ENCODE data around the gene ERAP2. TPM values are rescaled to one million over a fixed set of nuclear protein-coding genes. Genes with fewer than 3 reads are reported as not detected.

ERAP2 gene
- total RNA-seq, 1 donor from 2014 or later, result 26.6 TPM

DNA sequence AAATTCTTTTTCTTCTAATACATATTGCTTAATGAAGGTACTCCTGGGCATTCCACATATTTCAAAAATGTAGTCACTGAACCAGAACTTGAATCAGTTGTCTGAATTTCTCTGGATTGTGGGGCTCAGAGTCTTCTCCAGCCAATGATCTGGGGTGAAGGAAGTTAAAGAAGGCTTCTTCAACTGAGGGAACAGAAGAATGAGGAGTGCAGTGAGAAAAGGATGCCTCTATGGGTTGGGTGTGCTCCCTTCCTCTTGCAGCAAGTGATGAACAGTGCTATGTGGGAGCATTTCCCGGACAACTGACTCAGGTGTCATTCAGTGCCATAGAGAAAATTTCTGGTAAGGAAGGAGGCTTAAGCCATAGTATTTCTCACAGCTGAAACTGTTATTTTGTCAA, 67.5 kb downstream of the ERAP2 start:
- H3K4me3 ChIP-seq (ENCODE audit: low read depth, low read length), result no peak overlapping the region
- no peaks in the 10 kb centered on the region for H3K36me3 ChIP-seq (ENCODE audit: control insufficient read depth, insufficient read depth, low read length)
- TF ChIP-seq, protein P1, sequence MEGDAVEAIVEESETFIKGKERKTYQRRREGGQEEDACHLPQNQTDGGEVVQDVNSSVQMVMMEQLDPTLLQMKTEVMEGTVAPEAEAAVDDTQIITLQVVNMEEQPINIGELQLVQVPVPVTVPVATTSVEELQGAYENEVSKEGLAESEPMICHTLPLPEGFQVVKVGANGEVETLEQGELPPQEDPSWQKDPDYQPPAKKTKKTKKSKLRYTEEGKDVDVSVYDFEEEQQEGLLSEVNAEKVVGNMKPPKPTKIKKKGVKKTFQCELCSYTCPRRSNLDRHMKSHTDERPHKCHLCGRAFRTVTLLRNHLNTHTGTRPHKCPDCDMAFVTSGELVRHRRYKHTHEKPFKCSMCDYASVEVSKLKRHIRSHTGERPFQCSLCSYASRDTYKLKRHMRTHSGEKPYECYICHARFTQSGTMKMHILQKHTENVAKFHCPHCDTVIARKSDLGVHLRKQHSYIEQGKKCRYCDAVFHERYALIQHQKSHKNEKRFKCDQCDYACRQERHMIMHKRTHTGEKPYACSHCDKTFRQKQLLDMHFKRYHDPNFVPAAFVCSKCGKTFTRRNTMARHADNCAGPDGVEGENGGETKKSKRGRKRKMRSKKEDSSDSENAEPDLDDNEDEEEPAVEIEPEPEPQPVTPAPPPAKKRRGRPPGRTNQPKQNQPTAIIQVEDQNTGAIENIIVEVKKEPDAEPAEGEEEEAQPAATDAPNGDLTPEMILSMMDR (IDR thresholded peaks at IDR 0.05; ENCODE audit: insufficient read depth, low read length, severe bottlenecking), result no peak
- DNase-seq (ENCODE audit: low read depth) (no peak), FAIRE-seq (peak; percentile 43)
- H3K27me3 ChIP-seq (ENCODE audit: control insufficient read depth, insufficient read depth, low read length), result no peaks in the 10 kb centered on the region

DNA sequence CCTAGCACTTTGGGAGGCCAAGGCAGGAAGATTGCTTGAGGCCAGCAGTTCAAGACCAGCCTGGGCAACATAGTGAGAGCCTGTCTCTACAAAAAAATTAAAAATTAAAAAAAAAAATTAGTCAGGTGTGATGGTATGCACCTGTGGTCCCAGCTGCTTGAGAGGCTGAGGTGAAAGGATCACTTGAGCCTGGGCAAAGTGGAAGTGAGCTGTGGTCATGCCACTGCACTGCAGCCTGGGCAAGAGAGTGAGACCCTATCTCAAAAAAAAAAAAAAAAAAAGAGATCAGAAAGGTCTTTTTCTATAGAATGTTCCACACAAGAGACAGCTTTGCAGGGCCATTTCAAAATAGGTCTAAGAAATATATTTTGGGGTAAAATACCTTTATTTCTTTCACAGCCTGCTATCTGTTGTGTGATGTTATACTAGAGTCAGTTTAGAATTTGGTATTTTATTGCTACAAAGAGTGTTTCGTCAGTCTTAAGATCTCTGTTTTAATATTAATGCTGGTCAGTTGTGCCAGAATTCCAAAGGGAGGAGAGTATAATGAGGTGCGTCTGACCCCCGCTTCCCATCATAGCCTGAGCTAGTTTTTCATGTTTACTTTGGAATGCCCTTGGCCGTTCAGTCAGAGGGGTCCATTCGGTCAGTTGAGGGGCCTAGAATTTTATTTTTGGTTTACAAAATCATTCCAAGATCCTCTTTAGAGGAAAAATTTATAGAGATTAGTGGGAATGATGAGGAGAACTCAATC, 69.0 kb downstream of the ERAP2 start:
- Histone ChIP-seq H3K36me3 (ENCODE audit: control insufficient read depth, insufficient read depth, low read length) (no peaks in the 10 kb centered on the region), H3K27me3 (ENCODE audit: control insufficient read depth, insufficient read depth, low read length) (no peaks in the 10 kb centered on the region), H3K4me3 (ENCODE audit: low read depth, low read length) (no peak overlapping the region)
- DNase-seq (ENCODE audit: low read depth) (no peak), FAIRE-seq (no peak)
- TF ChIP-seq, protein P1 (IDR thresholded peaks at IDR 0.05; ENCODE audit: insufficient read depth, low read length, severe bottlenecking), result no peak

DNA sequence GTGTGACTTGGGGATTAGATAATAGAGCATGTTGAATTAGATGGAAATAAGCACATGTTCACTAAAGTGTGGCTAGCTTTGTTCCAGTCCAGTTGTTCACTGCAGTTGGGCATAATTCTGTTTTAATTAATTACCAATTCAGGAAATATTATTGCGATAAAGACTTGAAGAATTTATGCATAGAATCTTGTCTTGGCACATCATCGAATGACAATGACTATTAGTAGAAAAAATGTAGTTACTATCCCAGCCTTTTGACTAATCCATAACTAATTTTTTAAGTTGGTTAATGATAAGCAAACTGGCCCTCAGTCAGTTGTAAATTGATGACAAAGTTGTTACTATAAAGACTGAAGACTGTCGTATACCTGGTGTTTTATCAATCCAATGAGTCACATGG, 70.1 kb downstream of the ERAP2 start:
- FAIRE-seq (no peak), DNase-seq (ENCODE audit: low read depth) (no peak)
- TF ChIP-seq, protein P1 (IDR thresholded peaks at IDR 0.05; ENCODE audit: insufficient read depth, low read length, severe bottlenecking), result no peak

DNA sequence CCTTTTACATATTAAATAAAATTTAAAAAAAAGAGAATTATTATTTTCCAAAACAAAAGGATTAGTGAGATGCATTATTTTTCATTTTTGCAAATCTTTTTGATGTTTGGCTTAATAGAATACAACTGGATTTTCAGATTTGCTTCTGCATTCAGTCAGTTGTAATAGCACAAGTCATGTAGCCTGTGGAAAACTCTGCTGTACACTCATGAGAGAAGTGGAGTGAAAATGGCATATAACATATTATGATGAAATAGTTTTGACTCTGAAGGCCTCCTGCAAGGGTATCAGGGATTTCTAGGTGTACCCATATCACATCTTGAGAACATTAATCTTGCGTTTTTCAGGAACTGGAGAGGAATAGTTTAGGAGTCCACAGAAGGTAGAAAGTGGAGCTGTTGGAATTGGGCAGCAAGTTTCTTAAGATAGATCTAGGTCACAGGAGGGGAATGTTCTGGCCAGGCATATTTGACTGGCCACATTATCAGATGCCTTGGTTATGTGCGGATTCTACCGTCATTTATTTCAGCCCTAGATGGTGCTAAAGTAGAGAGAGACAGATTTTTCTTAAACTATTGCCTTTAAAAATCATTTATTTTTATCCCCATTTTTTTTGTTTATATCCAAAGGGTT, 75.9 kb downstream of the ERAP2 start:
- DNase-seq (ENCODE audit: low read depth) (no peak), FAIRE-seq (no peak)
- no peaks in the 10 kb centered on the region for H3K36me3 ChIP-seq (ENCODE audit: control insufficient read depth, insufficient read depth, low read length)
- H3K27me3 ChIP-seq (ENCODE audit: control insufficient read depth, insufficient read depth, low read length), result no peaks in the 10 kb centered on the region
- TF ChIP-seq, protein P1 (IDR thresholded peaks at IDR 0.05; ENCODE audit: insufficient read depth, low read length, severe bottlenecking), result no peak
- H3K4me3 ChIP-seq (ENCODE audit: low read depth, low read length), result no peak overlapping the region

More for the DNA sequence above, 70.1 kb downstream of the ERAP2 start:
- Histone ChIP-seq H3K27me3 (ENCODE audit: control insufficient read depth, insufficient read depth, low read length) (no peaks in the 10 kb centered on the region), H3K4me3 (ENCODE audit: low read depth, low read length) (no peak overlapping the region), H3K36me3 (ENCODE audit: control insufficient read depth, insufficient read depth, low read length) (no peaks in the 10 kb centered on the region)

DNA sequence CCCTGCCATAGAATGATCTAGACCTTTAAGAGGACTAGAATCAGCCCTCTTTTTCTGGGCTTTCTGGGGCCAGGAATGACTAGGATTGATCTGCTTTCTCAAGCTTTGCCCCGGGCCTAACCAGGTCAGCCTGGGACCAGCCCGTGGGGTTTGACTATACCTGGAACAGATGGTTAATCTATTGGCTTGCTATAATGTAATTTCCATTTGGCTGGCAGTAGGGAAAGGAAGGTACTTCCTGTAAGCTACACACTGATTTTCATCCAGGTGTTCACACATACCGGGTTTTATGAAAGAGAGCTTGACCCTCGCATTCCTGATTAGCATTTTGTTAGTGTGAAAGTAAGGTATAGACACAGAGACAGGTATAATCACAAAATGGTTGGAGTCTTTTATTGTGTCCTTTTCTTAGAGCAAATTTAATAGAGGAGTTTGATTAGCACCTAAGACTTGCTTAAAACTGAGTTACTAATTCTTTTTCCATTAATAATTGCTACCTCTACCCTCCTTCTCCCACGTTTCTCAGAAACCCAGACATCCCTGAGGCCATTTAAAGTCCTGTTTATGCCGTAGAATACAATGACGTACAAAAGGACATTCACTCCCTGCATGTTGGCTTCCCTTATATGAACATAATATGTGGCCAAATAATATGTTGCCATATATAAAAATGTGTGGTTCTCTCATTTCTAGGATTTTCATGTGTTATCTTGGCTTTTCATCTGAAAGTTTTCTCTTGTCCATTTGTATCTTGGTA, 76.9 kb downstream of the ERAP2 start:
- no peak for FAIRE-seq
- Histone ChIP-seq H3K4me3 (ENCODE audit: low read depth, low read length) (no peak overlapping the region), H3K36me3 (ENCODE audit: control insufficient read depth, insufficient read depth, low read length) (no peaks in the 10 kb centered on the region), H3K27me3 (ENCODE audit: control insufficient read depth, insufficient read depth, low read length) (no peaks in the 10 kb centered on the region)
- TF ChIP-seq, protein P1 (IDR thresholded peaks at IDR 0.05; ENCODE audit: insufficient read depth, low read length, severe bottlenecking), result no peak
- DNase-seq (ENCODE audit: low read depth), result no peak

Measured in bronchial epithelial cell (primary cell).